Neural cell (in vitro differentiated cells): ENCODE results near the gene SYMPK.

ENCODE experiments used
- CTCF ChIP-seq: fragments of 450-650 bp; IDR thresholded peaks from 2 replicates; pipeline ENCODE4 v1.5.1; 2014; ENCODE audit warnings: antibody characterized with exemption, mild to moderate bottlenecking, moderate library complexity; ENCODE audit not compliant: poor library complexity, severe bottlenecking
- EP300 ChIP-seq: fragments of 450-650 bp; conservative IDR thresholded peaks from 2 replicates; pipeline ENCODE4 v1.6.1; 2014; ENCODE audit warnings: antibody characterized with exemption, mild to moderate bottlenecking, moderate library complexity; ENCODE audit not compliant: poor library complexity, severe bottlenecking
- POLR2AphosphoS5 ChIP-seq: IDR thresholded peaks from 2 replicates; pipeline ENCODE4 v1.6.1; 2012
- RAD21 ChIP-seq: fragments of 450-650 bp; conservative IDR thresholded peaks from 2 replicates; pipeline ENCODE4 v1.6.1; 2014; ENCODE audit warnings: antibody characterized with exemption, mild to moderate bottlenecking, moderate library complexity
- REST ChIP-seq: IDR thresholded peaks from 2 replicates; pipeline ENCODE4 v1.6.1; 2012; ENCODE audit warnings: borderline replicate concordance
- SMC3 ChIP-seq: fragments of 450-650 bp; conservative IDR thresholded peaks from 2 replicates; pipeline ENCODE4 v1.6.1; 2014; ENCODE audit warnings: antibody characterized with exemption, mild to moderate bottlenecking, moderate library complexity; ENCODE audit not compliant: poor library complexity
- TAF1 ChIP-seq: IDR thresholded peaks from 2 replicates; pipeline ENCODE4 v1.6.1; 2012; ENCODE audit warnings: low read depth

DNA sequence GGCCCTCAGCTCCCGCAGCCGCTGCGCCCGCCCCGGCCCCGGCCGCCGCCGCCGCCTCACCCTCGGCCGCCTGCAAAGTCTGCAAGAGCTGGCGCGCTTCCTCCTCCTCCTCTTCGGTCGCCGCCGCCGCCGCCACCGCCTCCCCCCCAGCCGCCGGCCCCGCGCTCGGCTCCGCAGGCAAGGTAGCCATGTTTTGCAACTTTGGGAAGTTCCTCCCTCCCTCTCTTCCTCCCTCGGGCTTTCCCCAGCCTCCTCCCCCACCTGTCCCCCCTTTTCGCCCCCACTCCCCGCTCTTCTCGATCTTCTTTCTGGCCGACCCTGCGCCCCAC, 94.3 kb downstream of the SYMPK start:
- TF ChIP-seq EP300 (no peak), REST (no peak), TAF1 (no peak), POLR2AphosphoS5 (no peak), CTCF (no peak), RAD21 (no peak), SMC3 (no peak)
